G401.6 (cell line): Measurements from ENCODE around the gene KCP.

ENCODE experiments used
- FAIRE-seq: peaks from 2 replicates; lab custom pipeline; 2012; peaks lifted over from hg19 to GRCh38; lab: Jason Lieb, UNC

The KCP gene

DNA sequence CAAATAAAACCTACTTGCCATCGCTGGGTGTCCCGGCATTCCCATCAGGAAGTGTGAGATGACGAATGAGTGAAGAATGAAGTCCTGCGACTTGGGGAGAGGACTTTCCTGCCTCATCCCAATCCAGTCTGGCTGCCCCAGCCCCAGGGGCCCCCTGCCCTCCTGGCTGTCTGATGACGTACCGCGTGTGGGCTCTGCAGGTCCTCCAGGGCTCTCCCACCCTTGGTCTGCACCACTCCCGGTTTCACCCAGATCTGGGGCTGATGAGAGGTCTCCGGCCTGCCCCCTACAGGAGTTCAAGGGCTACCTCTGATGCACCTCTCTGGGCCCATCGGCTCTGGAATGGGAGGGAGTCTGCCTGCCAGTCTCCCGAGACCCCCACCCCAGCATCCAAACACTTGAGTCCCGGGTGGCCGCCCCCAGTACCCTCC is 38.1 kb downstream of the KCP start:
- FAIRE-seq: no peak

DNA sequence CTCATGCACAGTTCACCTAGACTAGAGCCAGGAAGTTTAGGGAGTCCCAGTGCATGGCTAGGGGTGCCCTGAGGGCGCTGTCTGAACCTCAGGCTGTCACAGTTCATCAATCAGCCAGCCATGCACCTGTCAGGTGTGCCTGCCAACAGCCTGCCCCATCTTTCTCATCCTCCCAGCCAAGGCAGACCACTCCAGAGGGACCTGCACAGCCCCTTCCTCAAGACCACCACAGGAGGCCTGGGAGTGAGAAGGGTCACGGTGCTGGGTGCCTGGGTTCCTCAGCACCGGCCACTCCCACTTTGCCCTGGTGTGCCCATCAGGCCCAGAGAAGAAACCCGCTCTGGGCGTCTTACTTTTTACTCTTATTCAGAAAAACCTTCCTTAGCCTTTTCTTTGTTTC is 39.5 kb downstream of the KCP start:
- FAIRE-seq: no peak

GRCh38 chr7:128869944-128870285 is 40.6 kb downstream of the KCP start:
- no peak for FAIRE-seq

GRCh38 chr7:128869138-128869943 is 41.2 kb downstream of the KCP start:
- FAIRE-seq: no peak

- FAIRE-seq: no peak
Observed at GRCh38 chr7:128868624-128869137, 41.8 kb downstream of the KCP start.

DNA sequence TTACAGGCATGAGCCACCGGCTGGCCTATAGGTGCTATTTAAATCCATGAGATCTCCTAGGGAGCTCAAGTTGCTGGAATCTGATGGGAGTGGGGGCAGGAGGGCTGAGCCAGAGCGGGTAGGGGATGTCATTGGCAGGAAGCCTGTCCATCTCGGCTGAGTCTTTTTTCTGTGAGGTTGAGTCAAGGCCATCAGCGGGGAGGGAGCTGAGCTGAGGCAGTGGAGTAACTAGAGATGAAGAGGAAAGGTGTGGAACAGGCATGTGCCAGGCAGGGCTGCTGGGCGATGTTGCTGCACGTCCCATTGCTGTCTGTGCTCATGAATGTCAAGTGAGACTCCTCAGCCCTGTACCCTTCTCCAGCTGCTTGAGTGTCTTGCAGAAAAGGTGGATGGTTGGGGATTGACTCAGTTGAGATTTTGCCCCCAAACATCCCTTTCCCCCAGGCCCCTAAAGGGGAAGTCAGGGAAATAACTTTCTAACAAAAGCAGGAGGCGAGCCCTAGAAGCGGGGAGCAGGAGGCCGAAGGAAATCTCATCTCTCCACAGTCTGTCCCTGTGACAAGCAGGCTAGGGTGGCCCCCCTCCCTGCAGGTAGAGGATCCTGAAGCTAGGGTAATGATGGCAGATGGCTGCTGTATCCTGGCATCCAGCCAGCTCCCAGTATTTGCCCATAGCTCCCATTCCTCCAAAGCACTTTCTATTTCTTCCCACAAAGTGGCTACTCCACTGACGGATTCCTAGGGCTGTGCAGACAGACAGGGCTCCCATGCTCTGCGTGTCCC is 42.5 kb downstream of the KCP start:
- no peak for FAIRE-seq

DNA sequence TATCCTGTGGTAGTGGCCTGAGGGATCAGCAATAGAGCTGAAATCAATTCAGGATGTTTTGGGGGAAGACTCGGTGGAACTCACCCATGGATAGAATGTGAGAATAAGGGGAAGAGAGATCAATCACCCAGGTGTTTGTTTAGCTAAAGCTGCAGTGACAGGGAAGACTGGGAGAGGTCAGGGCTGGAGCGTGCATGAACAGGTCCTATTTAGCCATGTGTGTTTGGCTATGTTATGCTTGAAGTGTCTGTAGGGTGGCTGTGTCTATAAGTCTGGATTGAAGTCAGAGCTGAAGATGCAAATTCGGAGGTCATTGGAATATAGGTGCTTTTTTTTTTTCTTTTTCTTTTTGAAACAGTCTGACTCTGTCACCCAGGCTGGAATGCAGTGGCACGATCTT is 43.3 kb downstream of the KCP start:
- no peak for FAIRE-seq

GRCh38 chr7:128865996-128866877 is 44.3 kb downstream of the KCP start:
- FAIRE-seq: no peak

- no peak for FAIRE-seq
Observed at GRCh38 chr7:128865303-128865702, 45.2 kb downstream of the KCP start.

- FAIRE-seq: no peak
Observed at GRCh38 chr7:128863433-128863989, 47.0 kb downstream of the KCP start.

GRCh38 chr7:128862571-128863432 is 47.7 kb downstream of the KCP start, which contains the start of gene ATP6V1F:
Gene ATP6V1F (plus strand): TSS chr7:128862856. CDS start chr7:128862905, 49 bp downstream.
- FAIRE-seq: peak; percentile 97

- FAIRE-seq: no peak
Observed at GRCh38 chr7:128861957-128862570, 48.4 kb downstream of the KCP start.

GRCh38 chr7:128860158-128861073 is 50.1 kb downstream of the KCP start:
- no peak for FAIRE-seq

DNA sequence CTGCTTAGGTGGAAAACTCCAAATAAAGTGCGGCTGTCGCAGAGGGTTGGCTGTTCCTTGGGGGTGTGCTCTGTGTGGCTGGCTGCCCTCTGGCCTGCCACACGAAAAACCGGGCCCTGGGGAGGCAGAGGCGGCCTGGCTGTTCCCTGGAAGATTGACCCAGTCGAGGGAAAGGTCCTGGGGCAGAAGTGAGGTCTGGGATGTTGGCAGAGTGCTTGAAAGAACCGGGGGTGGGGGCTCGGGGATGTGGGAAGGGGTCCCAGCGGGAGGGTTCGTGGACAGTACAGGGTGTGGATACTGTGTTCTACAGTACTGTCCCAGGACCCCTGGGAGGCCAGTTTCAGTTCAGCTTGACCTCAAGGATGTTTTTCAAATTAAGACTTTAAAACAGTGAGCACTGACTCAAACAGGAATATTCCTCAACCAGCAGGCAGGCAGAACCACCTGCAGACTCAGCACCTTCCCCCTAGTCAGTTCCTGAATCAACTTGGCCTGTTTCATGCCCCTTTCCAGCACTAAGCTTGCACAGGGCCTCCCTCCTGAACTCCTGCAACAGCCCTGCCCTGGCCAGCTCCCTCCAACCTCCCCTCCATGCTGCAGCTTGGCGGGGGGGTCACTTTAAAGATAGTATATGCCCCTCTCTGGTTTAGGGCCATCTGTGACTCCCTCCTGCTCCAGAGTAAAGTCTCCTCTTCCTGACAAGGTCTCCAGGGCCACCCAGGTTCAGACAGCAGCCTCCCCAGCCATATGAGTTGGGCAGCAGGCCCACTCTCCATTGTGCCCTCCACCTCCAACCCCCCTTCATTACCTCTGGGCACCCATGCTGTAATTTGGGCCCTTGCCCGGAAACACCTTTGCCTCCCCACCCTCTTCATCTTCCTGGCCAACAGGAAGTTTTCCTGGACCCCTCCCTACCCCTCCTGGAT is 51.0 kb downstream of the KCP start:
- FAIRE-seq: no peak

- FAIRE-seq: no peak
Observed at GRCh38 chr7:128858380-128859231, 51.9 kb downstream of the KCP start.

GRCh38 chr7:128856001-128856718 is 54.3 kb downstream of the KCP start:
- FAIRE-seq: no peak

DNA sequence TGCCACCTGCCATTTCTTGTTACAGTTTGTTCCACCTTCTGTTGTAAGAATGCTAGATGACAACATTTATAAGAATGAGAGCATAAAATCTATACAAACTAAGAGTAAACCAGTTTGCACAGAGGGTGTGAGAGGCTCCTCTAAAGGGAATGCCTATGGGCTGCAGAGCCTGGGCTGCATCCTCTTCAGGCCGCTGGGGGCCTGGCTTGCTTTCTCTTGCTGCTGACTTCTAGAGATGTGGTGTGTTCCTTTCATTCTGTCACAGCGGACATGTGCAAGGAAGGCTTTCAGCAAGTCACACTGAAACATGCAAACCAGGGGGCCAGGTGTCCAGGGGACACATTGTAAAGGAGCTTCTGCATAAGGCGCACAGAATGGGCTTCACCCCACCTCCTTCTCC is 55.0 kb downstream of the KCP start:
- FAIRE-seq: peak; percentile 91
